IPS-15b (cell line): ENCODE measurements around the gene CACNA2D4.

Experiments
- H3K27me3 ChIP-seq: one replicate; pipeline ENCODE4 v1.6.1; 2013; ENCODE audit warnings: low read length; ENCODE audit not compliant: control insufficient read depth, insufficient read depth
- H3K36me3 ChIP-seq: one replicate; pipeline ENCODE4 v1.6.1; 2013; ENCODE audit warnings: low read length; ENCODE audit not compliant: control insufficient read depth, insufficient read depth
- H3K4me1 ChIP-seq: one replicate; pipeline ENCODE4 v1.6.1; 2013; ENCODE audit warnings: mild to moderate bottlenecking, low read length; ENCODE audit not compliant: control insufficient read depth, insufficient read depth
- H3K4me3 ChIP-seq: one replicate; pipeline ENCODE4 v1.5.1; 2013; ENCODE audit warnings: low read depth, low read length
- H3K9ac ChIP-seq: one replicate; pipeline ENCODE4 v1.6.1; 2013; ENCODE audit warnings: low read depth, mild to moderate bottlenecking, low read length
- H3K9me3 ChIP-seq: one replicate; pipeline ENCODE4 v1.6.1; 2013; ENCODE audit warnings: mild to moderate bottlenecking, low read length; ENCODE audit not compliant: control insufficient read depth, insufficient read depth

The CACNA2D4 gene

DNA sequence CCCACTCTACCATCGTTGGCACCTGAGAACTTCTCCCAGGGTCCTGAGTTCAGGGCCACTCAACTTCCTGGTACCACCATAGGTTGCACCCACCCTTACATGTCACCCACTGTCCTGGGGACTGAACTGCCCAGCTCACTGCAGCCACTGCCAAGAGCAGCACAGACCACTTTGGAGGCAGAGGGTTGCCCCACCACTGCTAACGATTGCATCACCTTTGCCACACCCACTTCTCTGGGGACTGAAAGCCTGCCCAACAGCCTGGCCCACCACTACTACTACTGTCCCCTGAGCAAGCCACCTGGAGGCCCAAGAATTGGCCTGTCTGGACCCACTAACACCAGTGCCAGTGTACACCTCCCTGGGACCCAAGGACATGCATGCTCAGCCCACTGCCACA, 27.6 kb downstream of the CACNA2D4 start:
- H3K9ac ChIP-seq, result no peak overlapping the region
- H3K9me3 ChIP-seq, result no peaks in the 10 kb centered on the region
- H3K36me3 ChIP-seq, result no peaks in the 10 kb centered on the region
- H3K4me1 ChIP-seq, result no peaks in the 10 kb centered on the region
- H3K27me3 ChIP-seq, result no peaks in the 10 kb centered on the region
- no peak overlapping the region for H3K4me3 ChIP-seq

DNA sequence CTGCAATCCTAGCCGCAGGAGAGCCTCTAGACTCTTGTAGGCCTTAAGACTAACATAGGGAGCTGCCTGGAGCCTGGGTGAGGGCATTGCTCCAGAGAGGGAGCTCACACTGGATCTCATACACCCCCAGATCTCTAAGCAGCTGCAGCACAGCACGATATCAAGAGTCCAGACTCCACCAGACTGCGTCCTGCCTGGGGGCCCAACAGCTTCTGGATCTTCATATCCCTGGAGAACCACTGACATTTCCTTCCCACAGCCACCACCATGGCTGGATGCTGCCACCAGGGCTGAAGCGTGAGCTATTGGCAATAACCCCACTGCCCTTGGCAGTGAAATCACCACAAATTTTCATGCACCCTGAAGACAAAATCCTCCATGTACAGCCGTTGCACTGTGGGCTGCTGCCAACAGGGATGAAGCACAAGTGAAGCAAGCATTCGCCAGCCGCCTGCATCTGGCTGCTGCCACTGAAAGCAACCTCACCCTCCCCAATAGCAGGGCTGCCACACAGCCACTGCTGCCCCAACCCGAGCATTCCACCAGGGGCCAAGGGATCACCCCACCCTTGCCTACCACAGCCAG, 28.2 kb downstream of the CACNA2D4 start:
- Histone ChIP-seq H3K4me3 (no peak overlapping the region), H3K9me3 (no peaks in the 10 kb centered on the region), H3K9ac (no peak overlapping the region), H3K27me3 (no peaks in the 10 kb centered on the region), H3K4me1 (no peaks in the 10 kb centered on the region), H3K36me3 (no peaks in the 10 kb centered on the region)

DNA sequence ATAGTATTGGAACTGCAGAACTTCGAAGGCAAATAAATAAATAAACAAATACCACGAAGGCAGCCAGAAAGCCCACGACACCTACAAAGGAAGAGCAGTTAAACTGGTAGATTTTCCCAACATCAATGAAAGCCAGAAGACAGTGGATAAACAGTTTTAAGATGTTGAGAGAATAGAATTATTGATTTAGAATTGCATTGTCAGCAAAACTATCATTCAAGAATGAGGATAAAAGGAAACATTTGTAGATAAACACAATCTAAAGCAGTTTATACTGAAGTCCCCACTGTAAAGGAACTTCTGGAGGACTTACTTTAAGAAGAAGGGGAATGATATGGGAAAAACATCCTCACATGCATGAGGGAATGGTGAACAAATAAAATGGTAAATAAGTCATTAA, 29.5 kb downstream of the CACNA2D4 start:
- no peaks in the 10 kb centered on the region for H3K27me3 ChIP-seq
- H3K4me1 ChIP-seq, result no peaks in the 10 kb centered on the region
- H3K9ac ChIP-seq, result no peak overlapping the region
- H3K4me3 ChIP-seq, result no peak overlapping the region
- H3K36me3 ChIP-seq, result no peaks in the 10 kb centered on the region
- no peaks in the 10 kb centered on the region for H3K9me3 ChIP-seq

DNA sequence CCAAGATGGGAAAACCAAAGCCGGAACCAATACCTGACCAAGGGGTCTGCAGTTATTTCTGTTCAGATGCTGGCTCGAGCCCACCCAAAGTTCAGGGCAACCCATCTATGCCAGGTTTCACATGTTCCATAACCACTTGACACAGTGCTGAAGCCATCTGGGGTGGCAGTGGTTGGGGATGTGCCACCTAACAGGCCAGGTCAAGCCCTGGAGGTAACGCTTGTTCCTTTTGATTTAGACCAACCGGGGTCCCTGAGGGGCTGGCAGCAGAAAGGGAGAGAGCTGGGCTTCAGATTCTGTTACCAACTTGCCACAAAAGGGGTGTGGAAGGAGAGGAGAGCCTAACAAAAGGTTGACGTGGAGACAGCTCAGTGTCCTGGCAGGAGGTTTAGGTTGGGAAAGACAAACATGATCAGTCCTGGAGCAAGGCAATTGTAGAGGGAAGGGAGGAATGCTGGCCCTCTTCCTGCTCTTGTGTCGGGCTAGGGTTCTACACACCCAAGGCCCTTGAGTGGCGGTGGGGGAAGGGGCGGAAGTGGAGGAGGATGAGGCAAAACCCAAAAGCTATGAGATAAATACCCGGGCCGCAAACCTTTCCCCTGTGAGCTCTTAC, 31.9 kb downstream of the CACNA2D4 start:
- Histone ChIP-seq H3K4me1 (no peaks in the 10 kb centered on the region), H3K36me3 (no peaks in the 10 kb centered on the region), H3K4me3 (no peak overlapping the region), H3K9ac (no peak overlapping the region), H3K27me3 (no peaks in the 10 kb centered on the region), H3K9me3 (no peaks in the 10 kb centered on the region)

DNA sequence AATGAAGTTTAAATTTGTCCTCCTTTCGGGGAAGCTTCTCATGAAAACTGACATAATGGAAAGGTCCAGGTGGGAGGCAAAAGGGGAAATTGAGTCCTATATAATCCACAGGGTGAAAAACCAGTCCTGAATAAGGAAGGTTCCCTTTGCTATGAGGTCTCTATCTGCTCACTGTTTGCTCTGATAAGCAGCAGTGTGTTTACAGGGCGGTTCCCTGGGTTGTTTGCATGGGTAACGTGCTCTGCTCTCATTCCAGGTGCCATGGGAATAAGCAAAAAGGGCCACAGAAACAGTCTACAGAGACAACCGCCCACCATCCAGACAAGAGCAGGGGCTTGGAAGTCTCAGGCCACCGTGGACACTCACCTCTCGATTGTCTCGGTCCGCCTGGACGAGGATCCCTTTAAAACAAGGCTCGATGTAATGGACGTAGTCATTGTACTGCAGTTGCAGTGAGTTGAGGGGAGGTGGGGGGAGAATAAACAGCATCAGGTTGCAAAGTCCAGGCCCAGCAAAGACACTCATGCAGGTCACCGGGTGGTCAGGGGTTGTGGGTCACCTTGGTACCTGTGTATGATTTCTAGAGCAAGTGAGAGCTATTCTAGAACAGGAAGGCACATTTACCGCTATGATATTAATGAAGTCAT, 32.7 kb downstream of the CACNA2D4 start:
- no peaks in the 10 kb centered on the region for H3K4me1 ChIP-seq
- no peaks in the 10 kb centered on the region for H3K36me3 ChIP-seq
- no peak overlapping the region for H3K4me3 ChIP-seq
- no peaks in the 10 kb centered on the region for H3K9me3 ChIP-seq
- no peak overlapping the region for H3K9ac ChIP-seq
- H3K27me3 ChIP-seq, result no peaks in the 10 kb centered on the region

DNA sequence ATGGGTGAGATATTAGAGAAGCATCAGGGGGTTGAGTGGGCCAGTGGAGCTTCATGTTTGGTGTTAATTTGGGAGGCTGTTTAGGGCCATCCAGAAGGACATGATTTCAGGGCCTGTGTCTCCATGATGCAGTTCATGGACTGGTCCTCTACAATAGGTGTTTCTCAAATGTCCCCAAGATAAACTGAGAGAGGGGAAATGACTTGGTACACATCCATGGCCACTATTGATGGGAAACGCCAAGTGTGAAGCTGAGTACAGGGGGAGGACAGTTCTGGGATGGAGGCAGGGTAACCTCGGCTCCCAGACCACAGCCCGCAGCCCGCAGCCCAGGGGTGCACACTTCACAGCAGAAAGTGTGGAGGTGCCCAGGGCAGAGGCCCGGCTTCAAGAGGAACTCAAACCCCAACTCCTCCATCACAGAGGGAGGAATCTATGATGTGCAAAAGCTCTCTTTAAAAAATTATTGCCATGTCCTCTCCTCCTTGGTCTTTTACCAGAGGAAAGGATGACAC, 33.3 kb downstream of the CACNA2D4 start:
- no peaks in the 10 kb centered on the region for H3K27me3 ChIP-seq

GRCh38 chr12:1884651-1885050, 33.8 kb downstream of the CACNA2D4 start:
- H3K9me3 ChIP-seq, result no peaks in the 10 kb centered on the region
- no peak overlapping the region for H3K4me3 ChIP-seq
- no peak overlapping the region for H3K9ac ChIP-seq
- no peaks in the 10 kb centered on the region for H3K27me3 ChIP-seq
- no peaks in the 10 kb centered on the region for H3K4me1 ChIP-seq
- H3K36me3 ChIP-seq, result peaks cover 3% of the 10 kb centered on the region

More for the DNA sequence above, 33.3 kb downstream of the CACNA2D4 start:
- H3K4me3 ChIP-seq, result no peak overlapping the region
- no peaks in the 10 kb centered on the region for H3K9me3 ChIP-seq
- no peaks in the 10 kb centered on the region for H3K4me1 ChIP-seq
- H3K9ac ChIP-seq, result no peak overlapping the region
- peaks cover 3% of the 10 kb centered on the region for H3K36me3 ChIP-seq

DNA sequence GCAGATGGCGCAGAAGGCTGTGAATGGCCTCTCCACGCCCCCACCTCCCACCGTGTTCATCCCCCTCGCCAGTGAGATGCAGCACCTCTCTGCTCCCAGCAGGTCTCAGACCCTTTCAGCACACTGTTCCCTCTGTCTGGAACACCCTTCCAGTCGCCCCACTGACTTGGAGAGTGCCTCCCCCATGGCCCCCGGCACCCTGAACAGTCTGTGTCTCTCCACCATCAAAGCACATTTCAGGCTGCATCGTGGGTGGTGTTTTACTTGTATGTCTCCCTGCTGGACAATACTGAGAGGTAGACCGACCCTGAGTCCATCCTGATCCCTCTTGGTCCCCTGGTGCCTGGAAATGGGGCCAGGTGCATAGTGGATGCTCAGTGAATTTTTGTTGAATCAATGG, 34.9 kb downstream of the CACNA2D4 start:
- peaks cover 3% of the 10 kb centered on the region for H3K36me3 ChIP-seq
- H3K4me3 ChIP-seq, result no peak overlapping the region
- H3K9ac ChIP-seq, result no peak overlapping the region
- no peaks in the 10 kb centered on the region for H3K4me1 ChIP-seq
- no peaks in the 10 kb centered on the region for H3K27me3 ChIP-seq
- no peaks in the 10 kb centered on the region for H3K9me3 ChIP-seq

DNA sequence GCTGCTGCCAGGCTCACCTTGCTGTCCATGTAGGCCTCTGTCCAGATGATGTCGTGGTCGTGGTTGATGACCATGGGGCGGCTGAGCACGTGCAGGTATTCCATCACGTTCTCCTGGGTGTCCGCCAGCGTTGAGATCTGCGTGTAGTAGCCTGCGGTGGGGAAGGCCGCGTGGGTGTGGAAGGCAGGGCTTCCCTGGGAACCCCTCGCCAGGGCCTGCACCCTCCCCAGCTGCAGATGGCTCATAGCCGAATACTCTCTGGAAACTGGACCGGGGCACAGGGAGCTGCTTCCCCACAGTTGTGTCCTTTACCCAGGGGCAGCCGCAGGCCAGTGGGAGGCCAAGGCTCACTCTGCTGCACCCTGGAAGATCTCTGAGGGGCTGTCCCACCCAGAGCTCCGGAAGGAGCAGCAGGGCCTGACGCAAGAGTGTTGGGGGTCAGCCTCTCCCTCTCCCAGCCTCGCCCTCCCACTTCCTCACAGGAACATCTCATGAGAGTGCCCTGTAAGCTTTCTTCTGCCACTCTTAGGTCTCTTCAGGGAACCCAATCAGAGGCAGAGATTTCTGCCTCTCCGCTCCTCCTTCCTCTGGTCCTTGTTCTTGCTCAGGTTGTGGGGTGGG, 35.5 kb downstream of the CACNA2D4 start:
- no peaks in the 10 kb centered on the region for H3K9me3 ChIP-seq
- no peaks in the 10 kb centered on the region for H3K27me3 ChIP-seq
- H3K36me3 ChIP-seq, result peaks cover 3% of the 10 kb centered on the region
- no peak overlapping the region for H3K9ac ChIP-seq
- no peak overlapping the region for H3K4me3 ChIP-seq
- no peaks in the 10 kb centered on the region for H3K4me1 ChIP-seq

DNA sequence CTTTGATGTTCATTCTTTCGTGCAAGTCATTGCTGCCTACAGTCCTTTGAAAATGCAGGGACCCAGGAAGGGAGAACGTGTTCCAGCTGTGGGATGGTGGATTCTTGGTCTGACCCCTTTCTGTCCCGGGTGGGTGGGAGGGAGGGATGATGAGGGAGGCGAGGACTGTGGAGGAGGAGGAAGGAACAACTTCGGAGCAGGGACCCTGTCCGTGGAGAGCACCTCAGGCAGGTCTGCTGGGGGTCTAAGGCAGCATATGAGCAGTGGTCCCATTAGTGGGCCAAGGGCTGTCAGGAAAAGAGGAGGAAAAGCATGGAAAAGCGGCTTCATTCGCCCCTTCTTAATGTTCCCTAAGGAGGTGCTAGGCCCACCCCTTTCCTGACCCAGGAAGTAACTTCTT, 36.0 kb downstream of the CACNA2D4 start:
- H3K36me3 ChIP-seq, result peaks cover 3% of the 10 kb centered on the region
- no peak overlapping the region for H3K4me3 ChIP-seq
- H3K27me3 ChIP-seq, result no peaks in the 10 kb centered on the region

GRCh38 chr12:1881936-1882335, 36.5 kb downstream of the CACNA2D4 start:
- Histone ChIP-seq H3K36me3 (peaks cover 3% of the 10 kb centered on the region), H3K4me3 (no peak overlapping the region), H3K4me1 (no peaks in the 10 kb centered on the region), H3K9me3 (no peaks in the 10 kb centered on the region), H3K27me3 (no peaks in the 10 kb centered on the region), H3K9ac (no peak overlapping the region)

More for the DNA sequence above, 36.0 kb downstream of the CACNA2D4 start:
- Histone ChIP-seq H3K4me1 (no peaks in the 10 kb centered on the region), H3K9ac (no peak overlapping the region), H3K9me3 (no peaks in the 10 kb centered on the region)
